ENCODE measurements around the gene ENPEP. TPM values are rescaled to one million over a fixed set of nuclear protein-coding genes. Genes with fewer than 3 reads are reported as not detected.

The ENPEP gene
- total RNA-seq, 4 donors from 2014 or later, result 4.3 to 5.4 (median 4.8) TPM

DNA sequence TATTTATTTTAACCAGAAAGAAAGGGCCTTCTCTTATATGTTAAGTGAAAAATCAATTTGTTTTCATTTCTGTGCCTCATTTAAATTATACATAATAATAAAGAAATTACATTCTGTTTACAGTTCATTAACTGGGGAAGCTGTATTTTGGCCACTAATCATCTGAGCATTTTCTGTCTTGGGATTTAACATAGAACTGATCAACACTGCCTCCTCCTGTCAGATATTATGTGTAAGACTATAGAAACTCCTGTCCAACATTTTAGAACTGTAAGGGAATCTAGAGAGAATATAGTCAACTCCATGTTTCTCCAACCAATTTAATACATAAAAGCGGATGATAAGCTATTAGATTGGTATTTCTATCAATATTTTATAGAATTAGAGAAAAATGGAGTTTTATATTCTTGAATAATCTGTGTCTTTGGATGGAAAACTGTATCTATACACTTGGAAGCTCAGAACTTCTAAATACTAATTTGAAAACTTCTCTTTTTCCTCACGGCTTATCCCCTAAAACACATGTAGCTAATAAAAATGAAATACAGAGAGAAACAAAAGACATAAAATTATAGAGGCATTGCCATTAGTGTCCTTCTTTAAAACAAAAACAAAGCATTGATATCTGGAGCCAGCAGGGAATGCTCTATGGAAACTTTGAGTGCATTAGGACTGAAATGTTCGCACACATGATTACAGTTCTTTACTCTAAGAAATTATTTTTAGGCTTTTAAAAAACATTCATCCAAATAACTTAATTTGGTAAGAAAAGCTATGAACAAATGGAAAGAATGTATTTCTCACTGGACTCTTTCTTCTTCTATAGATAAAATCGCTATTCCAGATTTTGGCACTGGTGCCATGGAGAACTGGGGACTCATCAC lies 33.1 kb downstream of the ENPEP start:
- peaks cover 0 to 5% (median 2%) of the 10 kb centered on the region in 4 donors for H3K4me1 ChIP-seq
- no peaks in the 10 kb centered on the region for H3K27me3 ChIP-seq
- intact Hi-C loops (cut with DNase I), result no loop called here
- H3K36me3 ChIP-seq, result no peaks in the 10 kb centered on the region
- WGBS, result 84% methylated on average over 4 of the region's 4 CpGs
- H3K4me3 ChIP-seq, result no peak overlapping the region
- no peak overlapping the region for H3K27ac ChIP-seq (replicated peaks in 1 of 4)
- TF ChIP-seq, protein P1, sequence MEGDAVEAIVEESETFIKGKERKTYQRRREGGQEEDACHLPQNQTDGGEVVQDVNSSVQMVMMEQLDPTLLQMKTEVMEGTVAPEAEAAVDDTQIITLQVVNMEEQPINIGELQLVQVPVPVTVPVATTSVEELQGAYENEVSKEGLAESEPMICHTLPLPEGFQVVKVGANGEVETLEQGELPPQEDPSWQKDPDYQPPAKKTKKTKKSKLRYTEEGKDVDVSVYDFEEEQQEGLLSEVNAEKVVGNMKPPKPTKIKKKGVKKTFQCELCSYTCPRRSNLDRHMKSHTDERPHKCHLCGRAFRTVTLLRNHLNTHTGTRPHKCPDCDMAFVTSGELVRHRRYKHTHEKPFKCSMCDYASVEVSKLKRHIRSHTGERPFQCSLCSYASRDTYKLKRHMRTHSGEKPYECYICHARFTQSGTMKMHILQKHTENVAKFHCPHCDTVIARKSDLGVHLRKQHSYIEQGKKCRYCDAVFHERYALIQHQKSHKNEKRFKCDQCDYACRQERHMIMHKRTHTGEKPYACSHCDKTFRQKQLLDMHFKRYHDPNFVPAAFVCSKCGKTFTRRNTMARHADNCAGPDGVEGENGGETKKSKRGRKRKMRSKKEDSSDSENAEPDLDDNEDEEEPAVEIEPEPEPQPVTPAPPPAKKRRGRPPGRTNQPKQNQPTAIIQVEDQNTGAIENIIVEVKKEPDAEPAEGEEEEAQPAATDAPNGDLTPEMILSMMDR (IDR thresholded peaks at IDR 0.05), result peak in 1 of 3 experiments; percentile 23
- TF ChIP-seq POLR2A (IDR thresholded peaks at IDR 0.05; ENCODE audit: low read depth), result no peak
- no peak for TF ChIP-seq EP300 (IDR thresholded peaks at IDR 0.05)
- H3K9me3 ChIP-seq, result no peaks in the 10 kb centered on the region
- DNase-seq (ENCODE audit: extremely low spot score), result no peak

DNA sequence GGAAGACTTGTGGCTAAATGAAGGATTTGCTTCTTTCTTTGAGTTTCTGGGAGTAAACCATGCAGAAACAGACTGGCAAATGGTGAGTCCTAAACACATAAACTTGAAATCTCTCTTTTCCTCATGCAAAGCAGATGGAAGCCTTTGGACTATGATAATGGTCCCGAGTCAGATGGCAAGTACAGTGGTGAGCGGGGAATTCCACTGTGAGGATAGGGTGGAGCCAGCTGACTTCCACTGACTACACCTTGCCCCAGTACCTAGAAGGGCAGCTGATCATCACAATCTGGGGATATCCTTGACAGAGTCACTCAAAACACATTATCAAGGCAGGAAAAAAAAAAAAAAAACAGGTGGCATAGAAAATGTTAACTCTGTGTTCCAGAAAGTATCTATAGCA lies 34.3 kb downstream of the ENPEP start:
- Histone ChIP-seq H3K27ac (replicated peaks in 1 of 4) (no peak overlapping the region), H3K4me3 (no peak overlapping the region), H3K36me3 (no peaks in the 10 kb centered on the region), H3K27me3 (no peaks in the 10 kb centered on the region), H3K9me3 (no peaks in the 10 kb centered on the region), H3K4me1 (no peaks in the 10 kb centered on the region)
- WGBS, result 84% methylated on average over 2 of the region's 2 CpGs
- TF ChIP-seq POLR2A (IDR thresholded peaks at IDR 0.05; ENCODE audit: low read depth), result no peak
- TF ChIP-seq POLR2AphosphoS5 (IDR thresholded peaks at IDR 0.05), result no peak
- TF ChIP-seq EP300 (IDR thresholded peaks at IDR 0.05), result no peak
- TF ChIP-seq, protein P1 (IDR thresholded peaks at IDR 0.05), result no peak
- DNase-seq (ENCODE audit: extremely low spot score), result no peak
- intact Hi-C loops (cut with DNase I), result loop anchor here (10.0 kb wide), 2 partner anchors 165 to 195 kb away; no protein-coding TSS in a partner anchor

DNA sequence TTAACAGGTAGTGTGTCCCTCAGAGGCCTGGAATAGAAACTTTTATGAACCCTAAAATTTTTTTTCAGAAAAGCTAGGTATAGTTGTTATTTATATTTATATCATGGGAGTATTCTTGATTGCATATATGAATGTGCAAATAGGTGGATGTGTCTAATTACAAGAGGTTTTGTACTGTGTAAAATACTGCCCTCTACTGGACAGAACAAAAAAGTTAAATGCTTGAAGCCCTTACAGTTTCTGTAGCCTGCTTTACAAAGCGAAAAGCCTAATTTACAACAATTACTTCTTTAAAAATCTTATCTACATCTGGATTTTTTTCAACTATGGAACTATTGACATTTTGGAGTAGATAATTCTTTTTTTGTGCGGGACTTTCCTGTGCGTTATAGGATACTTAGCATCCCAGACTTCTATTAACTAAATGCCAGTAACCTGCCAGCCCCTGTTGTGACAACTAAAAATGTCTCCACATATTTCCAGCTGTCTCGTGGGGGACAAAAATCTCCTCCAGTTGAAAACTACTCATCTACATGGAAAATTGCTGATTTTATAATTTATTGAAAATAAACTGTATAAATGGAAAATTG lies 35.1 kb downstream of the ENPEP start:
- no peaks in the 10 kb centered on the region for H3K4me1 ChIP-seq
- no peaks in the 10 kb centered on the region for H3K27me3 ChIP-seq
- no peaks in the 10 kb centered on the region for H3K36me3 ChIP-seq
- H3K4me3 ChIP-seq, result no peak overlapping the region
- TF ChIP-seq POLR2AphosphoS5 (IDR thresholded peaks at IDR 0.05), result no peak
- TF ChIP-seq, protein P1 (IDR thresholded peaks at IDR 0.05), result peak; percentile 60 to 74 (median 74)
- TF ChIP-seq POLR2A (IDR thresholded peaks at IDR 0.05; ENCODE audit: low read depth), result no peak
- TF ChIP-seq EP300 (IDR thresholded peaks at IDR 0.05), result no peak
- DNase-seq (ENCODE audit: extremely low spot score), result no peak
- no peak overlapping the region for H3K27ac ChIP-seq (replicated peaks in 1 of 4)
- intact Hi-C loops (cut with DNase I), result loop anchor here (10.0 kb wide), 2 partner anchors 166 to 196 kb away; no protein-coding TSS in a partner anchor
- 43% methylated on average over 4 of the region's 4 CpGs for WGBS
- H3K9me3 ChIP-seq, result no peaks in the 10 kb centered on the region

DNA sequence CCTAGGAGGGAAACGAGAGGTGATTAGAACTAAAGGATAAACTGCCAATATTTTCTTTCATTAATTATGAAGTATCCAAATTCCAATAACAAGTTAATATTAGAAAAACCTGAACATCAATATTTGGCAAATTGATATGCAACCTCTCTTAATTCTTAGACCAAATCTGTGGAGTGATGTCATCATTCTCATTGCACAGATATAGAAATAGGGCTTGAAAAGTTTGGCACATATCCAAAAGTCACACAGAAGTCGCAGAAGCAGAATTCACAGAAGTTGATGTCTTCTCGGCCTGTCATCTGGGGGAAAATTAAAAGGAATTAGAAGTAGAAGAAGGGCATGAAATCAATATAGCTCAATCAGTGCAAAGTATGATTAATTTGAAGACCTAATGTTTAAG lies 36.9 kb downstream of the ENPEP start:
- H3K36me3 ChIP-seq, result no peaks in the 10 kb centered on the region
- no peak overlapping the region for H3K4me3 ChIP-seq
- H3K9me3 ChIP-seq, result no peaks in the 10 kb centered on the region
- no peak overlapping the region for H3K27ac ChIP-seq (replicated peaks in 1 of 4)
- no peaks in the 10 kb centered on the region for H3K27me3 ChIP-seq
- no peak for DNase-seq (ENCODE audit: extremely low spot score)
- TF ChIP-seq, protein P1 (IDR thresholded peaks at IDR 0.05), result no peak
- TF ChIP-seq POLR2AphosphoS5 (IDR thresholded peaks at IDR 0.05) (no peak), EP300 (IDR thresholded peaks at IDR 0.05) (no peak), POLR2A (IDR thresholded peaks at IDR 0.05; ENCODE audit: low read depth) (no peak)
- 71% methylated on average over 3 of the region's 3 CpGs for WGBS
- H3K4me1 ChIP-seq, result peaks cover 0 to 4% (median 2%) of the 10 kb centered on the region in 4 donors
- intact Hi-C loops (cut with DNase I), result loop anchor here (10.0 kb wide), 2 partner anchors 168 to 198 kb away; no protein-coding TSS in a partner anchor
